Nephron progenitor cell (in vitro differentiated cells): ENCODE results near the gene CTSZ.

Experiments
- DNase-seq: peaks from one replicate; pipeline ENCODE4 v3.0.0; 2021
- H3K27ac Mint-ChIP-seq: 2 replicates; pipeline ENCODE4 v1.8.0; 2021; ENCODE audit warnings: mild to moderate bottlenecking, moderate library complexity, mixed read lengths
- H3K27me3 Mint-ChIP-seq: 2 replicates; pipeline ENCODE4 v1.8.0; 2021; ENCODE audit warnings: mild to moderate bottlenecking, low read depth, mixed read lengths; ENCODE audit not compliant: poor library complexity
- H3K36me3 Mint-ChIP-seq: 2 replicates; pipeline ENCODE4 v1.8.0; 2021; ENCODE audit warnings: low read depth, mixed read lengths
- H3K4me1 Mint-ChIP-seq: 2 replicates; pipeline ENCODE4 v1.8.0; 2021; ENCODE audit warnings: mixed read lengths
- H3K4me3 Mint-ChIP-seq: 2 replicates; pipeline ENCODE4 v1.8.0; 2021; ENCODE audit warnings: mild to moderate bottlenecking, moderate library complexity, mixed read lengths
- H3K9me3 Mint-ChIP-seq: 2 replicates; pipeline ENCODE4 v1.8.0; 2021; ENCODE audit warnings: mild to moderate bottlenecking, moderate library complexity, mixed read lengths
- CTCF ChIP-seq: fragments of 200-600 bp; sonication (generic); IDR thresholded peaks from 2 replicates; pipeline ENCODE4 v1.5.0; 2021; ENCODE audit warnings: antibody characterized with exemption

Gene CTSZ

DNA sequence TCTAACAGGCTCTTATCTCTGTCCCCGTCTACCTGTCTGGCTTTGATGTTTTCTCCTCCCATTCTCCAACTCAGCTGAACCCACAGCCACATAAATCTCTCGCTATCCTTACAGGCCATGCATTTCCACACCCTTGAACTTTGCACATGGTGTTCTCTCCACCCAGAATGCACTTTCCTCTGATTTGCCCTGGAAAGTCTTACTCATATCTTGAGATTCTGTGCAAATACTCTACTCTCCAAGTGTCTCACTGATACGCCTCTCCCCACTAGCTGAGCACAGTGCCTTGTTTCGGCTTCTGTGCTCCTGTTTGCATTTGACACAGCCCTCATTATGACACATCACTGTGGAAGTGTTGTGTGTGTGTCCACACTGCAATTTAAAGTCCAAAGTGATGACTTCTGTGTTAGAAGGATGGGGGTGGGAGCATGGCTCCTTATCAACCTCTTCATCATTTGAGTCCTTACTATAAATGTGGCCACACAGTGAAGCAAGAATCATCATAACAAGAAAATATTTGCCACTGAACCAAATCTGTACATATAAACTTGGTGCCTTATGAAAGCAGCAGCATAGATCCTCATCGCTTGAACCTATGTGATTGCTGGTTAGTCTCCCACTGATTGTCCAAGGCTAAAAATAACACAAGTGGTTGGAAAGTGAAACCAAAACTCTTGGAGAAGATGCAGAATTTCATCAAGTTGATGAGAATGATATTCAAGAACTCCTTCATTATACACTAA is 41.1 kb upstream of the CTSZ start:
- DNase-seq = no peak
- no peak overlapping the region for H3K27ac Mint-ChIP-seq
- H3K36me3 Mint-ChIP-seq = no peaks in the 10 kb centered on the region
- H3K9me3 Mint-ChIP-seq = no peaks in the 10 kb centered on the region
- no peak for TF ChIP-seq CTCF
- H3K4me1 Mint-ChIP-seq = peaks cover 7% of the 10 kb centered on the region
- H3K4me3 Mint-ChIP-seq = no peak overlapping the region
- peaks cover 25% of the 10 kb centered on the region for H3K27me3 Mint-ChIP-seq

DNA sequence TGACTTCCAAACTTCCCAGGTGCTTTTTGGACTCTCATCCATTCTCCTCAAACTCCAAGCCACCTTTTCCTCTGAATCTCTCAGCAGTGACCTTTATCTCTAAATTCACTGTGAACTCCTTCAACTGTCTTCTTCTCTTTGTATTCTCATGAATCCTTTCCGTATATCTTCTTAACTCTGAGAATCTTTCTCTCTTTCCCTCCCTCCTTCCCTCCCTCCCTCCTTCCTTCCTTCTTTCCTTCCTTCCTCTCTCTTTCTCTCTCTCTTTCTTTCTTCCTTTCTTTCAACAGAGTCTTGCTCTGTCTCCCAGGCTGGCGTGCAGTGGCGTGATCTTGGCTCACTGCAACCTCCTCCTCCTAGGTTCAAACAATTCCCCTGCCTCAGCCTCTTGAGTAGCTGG is 39.8 kb upstream of the CTSZ start:
- Mint-ChIP-seq H3K27me3 (peaks cover 17% of the 10 kb centered on the region), H3K36me3 (no peaks in the 10 kb centered on the region), H3K4me3 (no peak overlapping the region), H3K4me1 (peaks cover 9% of the 10 kb centered on the region), H3K27ac (no peak overlapping the region), H3K9me3 (no peaks in the 10 kb centered on the region)
- TF ChIP-seq CTCF = no peak
- DNase-seq = no peak

GRCh38 chr20:59044796-59045195 is 37.7 kb upstream of the CTSZ start:
- no peak overlapping the region for H3K27ac Mint-ChIP-seq
- TF ChIP-seq CTCF = no peak

GRCh38 chr20:59044295-59044694 is 37.2 kb upstream of the CTSZ start:
- peaks cover 4% of the 10 kb centered on the region for H3K27me3 Mint-ChIP-seq
- H3K4me1 Mint-ChIP-seq = peaks cover 27% of the 10 kb centered on the region
- no peak overlapping the region for H3K4me3 Mint-ChIP-seq
- H3K36me3 Mint-ChIP-seq = peaks cover 17% of the 10 kb centered on the region
- H3K27ac Mint-ChIP-seq = no peak overlapping the region
- no peak for DNase-seq
- no peaks in the 10 kb centered on the region for H3K9me3 Mint-ChIP-seq
- TF ChIP-seq CTCF = no peak

More at GRCh38 chr20:59044796-59045195, 37.7 kb upstream of the CTSZ start:
- no peak overlapping the region for H3K4me3 Mint-ChIP-seq
- peaks cover 26% of the 10 kb centered on the region for H3K4me1 Mint-ChIP-seq
- H3K36me3 Mint-ChIP-seq = peaks cover 17% of the 10 kb centered on the region
- peaks cover 6% of the 10 kb centered on the region for H3K27me3 Mint-ChIP-seq
- no peaks in the 10 kb centered on the region for H3K9me3 Mint-ChIP-seq
- no peak for DNase-seq

DNA sequence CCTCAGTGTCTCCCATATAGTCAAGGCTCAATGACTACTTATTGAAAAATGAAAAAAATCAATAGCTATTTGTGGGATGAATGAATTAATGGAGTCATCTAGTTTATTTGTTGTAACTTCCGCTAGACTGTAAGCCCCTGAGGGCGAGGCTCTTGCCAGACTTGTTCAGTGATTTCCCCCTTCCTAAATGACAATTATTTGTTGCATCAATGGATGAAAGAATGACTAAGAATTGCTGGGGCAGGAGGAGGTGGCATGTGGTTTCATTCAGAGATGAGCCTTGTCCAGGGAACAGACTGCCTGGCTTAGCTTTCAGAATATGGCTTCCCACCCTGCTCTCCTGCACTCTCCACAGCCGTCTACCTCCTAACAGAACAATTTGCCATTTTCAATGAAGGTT is 36.6 kb upstream of the CTSZ start:
- H3K4me3 Mint-ChIP-seq = peak overlapping the region; percentile 66
- no peak for TF ChIP-seq CTCF
- no peak for DNase-seq
- H3K9me3 Mint-ChIP-seq = no peaks in the 10 kb centered on the region
- no peaks in the 10 kb centered on the region for H3K27me3 Mint-ChIP-seq
- peaks cover 30% of the 10 kb centered on the region for H3K4me1 Mint-ChIP-seq
- peaks cover 17% of the 10 kb centered on the region for H3K36me3 Mint-ChIP-seq
- H3K27ac Mint-ChIP-seq = no peak overlapping the region
